IgD-negative memory B cell (primary cell): Measurements from ENCODE around the gene NTSR1. TPM values are rescaled to one million over a fixed set of nuclear protein-coding genes. Genes with fewer than 3 reads are reported as not detected.

ENCODE experiments used
- H3K27ac Mint-ChIP-seq, 3 donors: one replicate each; pipeline ENCODE4 v1.8.0; 2020 to 2022; ENCODE audit warnings: mild to moderate bottlenecking in 3 of 3, mixed read lengths in 3 of 3, moderate library complexity in 1 of 3
- H3K27me3 Mint-ChIP-seq: one replicate; pipeline ENCODE4 v1.8.0; 2021; ENCODE audit warnings: mixed read lengths
- H3K36me3 Mint-ChIP-seq: one replicate; pipeline ENCODE4 v1.8.0; 2020; ENCODE audit warnings: mild to moderate bottlenecking, mixed read lengths
- H3K4me1 Mint-ChIP-seq, 3 donors: one replicate each; pipeline ENCODE4 v1.8.0; 2020 to 2022; ENCODE audit warnings: mixed read lengths in 3 of 3, mild to moderate bottlenecking in 1 of 3
- H3K4me3 Mint-ChIP-seq, 4 donors: one replicate each; pipeline ENCODE4 v1.8.0; 2020 to 2022; ENCODE audit warnings: mild to moderate bottlenecking in 4 of 4, mixed read lengths in 4 of 4, moderate library complexity in 3 of 4
- H3K9me3 Mint-ChIP-seq, 3 donors: one replicate each; pipeline ENCODE4 v1.8.0; 2020 to 2021; ENCODE audit warnings: mixed read lengths in 3 of 3, mild to moderate bottlenecking in 1 of 3
- polyA plus RNA-seq: library from polyadenylated mRNA; unstranded; fragments of 300-500 nt; fragmentation: Illumina TruSeq; gene quantifications from one replicate; pipeline ENCODE4 v1.2.3, GENCODE V29; 2021

The NTSR1 gene
- polyA plus RNA-seq, 1 donor from 2014 or later: not detected

DNA sequence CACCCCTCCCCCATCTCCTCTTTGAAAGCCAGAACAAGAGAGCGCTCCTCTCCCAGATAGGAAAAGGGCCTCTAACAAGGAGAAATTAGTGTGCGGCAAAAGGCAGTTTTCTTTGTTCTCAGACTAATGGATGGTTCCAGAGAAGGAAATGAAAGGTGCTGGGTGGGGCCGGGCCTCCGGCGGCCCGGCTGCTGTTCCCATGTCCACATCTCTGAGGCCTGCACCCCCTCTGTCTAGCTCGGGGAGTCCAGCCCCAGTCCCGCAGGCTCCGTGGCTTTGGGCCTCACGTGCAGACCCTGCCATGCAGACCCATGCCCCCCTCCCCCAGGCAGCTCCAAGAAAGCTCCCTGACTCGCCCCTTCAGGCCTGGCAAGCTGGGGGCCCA is 51.8 kb downstream of the NTSR1 start:
- Mint-ChIP-seq H3K9me3 (no peaks in the 10 kb centered on the region), H3K27ac (no peak overlapping the region), H3K4me3 (no peak overlapping the region), H3K36me3 (no peaks in the 10 kb centered on the region), H3K4me1 (no peaks in the 10 kb centered on the region), H3K27me3 (peaks cover 17% of the 10 kb centered on the region)

DNA sequence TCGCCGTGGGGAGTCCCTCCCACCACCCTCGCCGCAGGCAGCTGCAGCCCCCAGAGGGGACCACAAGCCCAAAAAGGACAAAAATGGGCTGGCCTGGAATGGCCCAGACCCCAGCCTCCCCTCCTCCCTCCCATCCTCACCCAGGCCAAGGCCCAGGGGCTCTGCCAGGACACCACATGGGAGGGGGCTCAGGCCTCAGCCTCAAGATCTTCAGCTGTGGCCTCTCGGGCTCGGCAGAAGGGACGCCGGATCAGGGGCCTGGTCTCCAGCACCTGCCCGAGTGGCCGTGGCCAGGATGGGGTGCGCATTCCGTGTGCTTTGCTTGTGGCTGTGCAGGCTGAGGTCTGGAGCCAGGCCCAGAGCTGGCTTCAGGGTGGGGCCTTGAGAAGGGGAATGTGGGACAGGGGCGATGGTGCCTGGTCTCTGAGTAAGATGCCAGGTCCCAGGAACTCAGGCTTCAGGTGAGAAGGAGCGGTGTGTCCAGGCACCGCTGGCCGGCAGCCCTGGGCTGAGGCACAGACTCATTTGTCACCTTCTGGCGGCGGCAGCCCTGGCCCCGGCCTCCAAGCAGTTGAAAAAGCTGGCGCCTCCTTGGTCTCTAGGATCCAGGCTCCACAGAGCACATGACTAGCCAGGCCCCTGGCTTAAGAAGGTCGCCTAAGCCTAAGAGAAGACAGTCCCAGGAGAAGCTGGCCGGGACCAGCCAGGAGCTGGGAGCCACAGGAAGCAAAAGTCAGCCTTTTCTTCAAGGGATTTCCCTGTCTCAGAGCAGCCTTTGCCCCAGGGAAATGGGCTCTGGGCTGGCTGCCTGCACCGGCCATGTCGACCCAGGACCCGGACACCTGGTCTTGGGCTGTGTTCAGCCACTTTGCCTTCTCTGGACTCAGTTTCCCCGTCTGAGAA is 52.5 kb downstream of the NTSR1 start:
- Mint-ChIP-seq H3K4me1 (no peaks in the 10 kb centered on the region), H3K36me3 (no peaks in the 10 kb centered on the region), H3K4me3 (no peak overlapping the region), H3K9me3 (no peaks in the 10 kb centered on the region), H3K27ac (no peak overlapping the region), H3K27me3 (peaks cover 17% of the 10 kb centered on the region)

GRCh38 chr20:62761759-62762131 is 53.1 kb downstream of the NTSR1 start:
- no peaks in the 10 kb centered on the region for H3K36me3 Mint-ChIP-seq

DNA sequence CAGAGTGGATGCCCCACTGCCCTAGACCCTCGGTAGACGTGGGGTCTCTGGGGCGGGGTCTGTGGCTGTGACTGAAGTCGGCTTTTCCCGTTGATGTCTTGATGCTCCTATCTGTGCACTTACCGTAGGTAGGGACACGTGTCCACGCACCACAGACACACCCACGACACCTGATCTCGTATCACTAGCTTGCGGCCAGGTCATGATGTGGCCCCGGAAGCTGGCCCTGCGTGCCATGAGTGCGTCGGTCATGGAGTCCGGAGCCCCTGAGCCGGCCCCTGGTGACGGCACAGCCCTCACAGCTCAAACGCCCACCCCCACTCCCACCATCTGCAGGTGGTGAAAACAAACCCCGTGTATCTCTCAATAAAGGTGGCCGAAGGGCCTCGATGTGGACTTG is 53.7 kb downstream of the NTSR1 start:
- Mint-ChIP-seq H3K9me3 (no peaks in the 10 kb centered on the region), H3K36me3 (no peaks in the 10 kb centered on the region), H3K27me3 (peaks cover 16% of the 10 kb centered on the region), H3K4me1 (peaks cover 0 to 2% (median 0%) of the 10 kb centered on the region in 3 donors), H3K4me3 (no peak overlapping the region), H3K27ac (no peak overlapping the region)

More at GRCh38 chr20:62761759-62762131, 53.1 kb downstream of the NTSR1 start:
- Mint-ChIP-seq H3K4me1 (no peaks in the 10 kb centered on the region), H3K27me3 (peaks cover 19% of the 10 kb centered on the region), H3K9me3 (no peaks in the 10 kb centered on the region), H3K4me3 (no peak overlapping the region), H3K27ac (no peak overlapping the region)

DNA sequence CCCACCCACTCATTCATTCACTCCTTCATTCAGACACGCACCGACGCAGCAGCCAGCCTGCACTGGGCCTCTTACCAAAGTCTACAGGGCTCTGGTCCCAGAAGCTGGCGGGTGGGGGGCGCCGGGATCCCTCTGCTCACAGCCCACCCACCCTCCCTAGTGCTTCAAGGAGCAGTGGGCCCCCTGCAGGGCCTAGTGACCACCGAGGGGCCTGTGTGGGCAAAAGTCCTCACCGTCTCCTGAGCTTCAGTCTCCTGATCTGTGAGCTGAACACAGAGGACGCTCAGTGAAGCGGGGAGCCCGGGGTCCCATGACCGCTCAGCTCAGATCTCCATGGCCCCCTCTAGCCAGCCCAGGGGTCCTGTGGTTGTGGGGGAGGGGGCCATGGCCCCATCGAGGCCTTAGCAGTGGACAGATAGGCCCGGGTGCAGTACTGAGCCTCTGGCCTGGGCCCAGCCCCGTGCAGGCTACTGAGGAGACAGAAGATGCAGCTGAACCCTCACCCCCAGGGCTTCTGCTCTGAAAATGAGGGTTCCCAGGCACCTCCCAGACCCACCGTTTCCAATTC is 54.2 kb downstream of the NTSR1 start:
- H3K27me3 Mint-ChIP-seq: peaks cover 16% of the 10 kb centered on the region
- H3K4me3 Mint-ChIP-seq: no peak overlapping the region
- H3K9me3 Mint-ChIP-seq: no peaks in the 10 kb centered on the region
- peaks cover 0 to 2% (median 0%) of the 10 kb centered on the region in 3 donors for H3K4me1 Mint-ChIP-seq
- no peaks in the 10 kb centered on the region for H3K36me3 Mint-ChIP-seq
- H3K27ac Mint-ChIP-seq: no peak overlapping the region

- H3K27ac Mint-ChIP-seq: no peak overlapping the region
- H3K27me3 Mint-ChIP-seq: peaks cover 14% of the 10 kb centered on the region
- H3K4me3 Mint-ChIP-seq: no peak overlapping the region
- peaks cover 0 to 2% (median 0%) of the 10 kb centered on the region in 3 donors for H3K4me1 Mint-ChIP-seq
- no peaks in the 10 kb centered on the region for H3K9me3 Mint-ChIP-seq
- no peaks in the 10 kb centered on the region for H3K36me3 Mint-ChIP-seq
These were observed 54.8 kb downstream of the NTSR1 start for GRCh38 chr20:62763404-62763803.

DNA sequence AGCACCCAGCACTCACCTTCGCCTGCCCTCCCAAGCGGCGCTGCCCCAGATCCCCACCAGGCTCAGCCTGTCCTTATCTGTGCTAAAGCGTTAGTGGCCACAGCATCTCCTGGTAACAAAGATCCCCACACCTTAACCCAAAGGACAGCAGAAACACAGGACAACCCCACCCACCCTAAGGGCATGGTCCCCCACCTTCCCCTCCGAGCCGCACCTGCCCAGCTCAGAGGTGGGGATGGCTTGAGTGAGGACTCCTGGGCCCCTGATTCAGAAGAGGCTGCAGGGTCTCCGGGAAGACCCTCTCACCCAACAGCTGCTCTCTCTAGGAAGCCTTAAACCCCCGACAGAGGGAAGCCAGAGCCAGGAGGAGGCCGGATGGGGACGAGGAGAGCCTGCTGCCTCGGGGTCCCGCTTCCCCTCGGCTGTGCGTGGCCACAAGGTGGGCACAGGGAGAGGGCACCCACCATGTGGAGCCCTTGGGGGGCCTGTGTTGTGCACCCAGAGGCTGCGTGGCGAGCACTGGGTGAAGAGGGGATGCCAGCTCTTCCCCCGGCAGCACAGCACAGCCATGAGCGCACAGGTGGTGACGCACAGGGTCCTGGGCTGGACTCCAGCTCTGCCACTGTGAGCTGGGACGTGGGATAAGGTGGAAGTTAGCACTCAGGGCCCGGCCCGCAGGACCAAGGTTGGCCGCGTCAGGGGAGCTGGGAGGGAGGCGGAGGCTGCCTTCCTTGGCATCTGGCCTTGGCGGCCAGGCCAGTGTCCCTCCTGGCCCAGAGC is 55.7 kb downstream of the NTSR1 start:
- Mint-ChIP-seq H3K27ac (peak overlapping the region in 1 of 3 donors; percentile 71), H3K4me1 (peaks cover 0 to 2% (median 0%) of the 10 kb centered on the region in 3 donors), H3K9me3 (no peaks in the 10 kb centered on the region), H3K36me3 (no peaks in the 10 kb centered on the region), H3K27me3 (peaks cover 9% of the 10 kb centered on the region), H3K4me3 (no peak overlapping the region)

DNA sequence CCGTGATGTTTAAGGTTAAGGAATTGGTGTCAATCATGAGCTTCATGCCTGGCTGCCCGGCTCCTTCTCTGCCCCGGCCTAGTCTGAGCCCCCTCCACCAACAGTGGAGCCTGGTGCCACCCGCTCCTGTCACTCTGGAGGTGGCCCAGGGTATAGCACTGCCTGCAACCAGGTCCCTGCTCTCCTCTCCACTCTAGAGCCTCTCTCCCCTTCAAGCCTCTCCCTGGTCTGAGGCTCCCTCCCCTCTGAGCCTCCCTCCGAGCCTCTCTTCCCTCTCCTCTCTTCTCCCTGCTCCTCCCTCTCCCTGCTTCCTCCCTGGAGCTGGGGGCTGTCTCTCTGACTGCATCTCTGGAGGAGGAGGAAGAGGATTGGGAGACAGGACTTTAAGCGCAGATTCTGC is 56.4 kb downstream of the NTSR1 start:
- H3K4me3 Mint-ChIP-seq: no peak overlapping the region
- no peaks in the 10 kb centered on the region for H3K9me3 Mint-ChIP-seq
- no peak overlapping the region for H3K27ac Mint-ChIP-seq
- H3K4me1 Mint-ChIP-seq: peaks cover 0 to 2% (median 0%) of the 10 kb centered on the region in 3 donors
- H3K27me3 Mint-ChIP-seq: peaks cover 8% of the 10 kb centered on the region
- no peaks in the 10 kb centered on the region for H3K36me3 Mint-ChIP-seq

GRCh38 chr20:62765432-62766070 is 56.9 kb downstream of the NTSR1 start:
- no peak overlapping the region for H3K27ac Mint-ChIP-seq
- peaks cover 8% of the 10 kb centered on the region for H3K27me3 Mint-ChIP-seq
- no peak overlapping the region for H3K4me3 Mint-ChIP-seq
- H3K36me3 Mint-ChIP-seq: no peaks in the 10 kb centered on the region
- no peaks in the 10 kb centered on the region for H3K9me3 Mint-ChIP-seq
- H3K4me1 Mint-ChIP-seq: peaks cover 0 to 2% (median 0%) of the 10 kb centered on the region in 3 donors

GRCh38 chr20:62766071-62766450 is 57.4 kb downstream of the NTSR1 start:
- Mint-ChIP-seq H3K4me1 (peaks cover 0 to 2% (median 0%) of the 10 kb centered on the region in 3 donors), H3K4me3 (no peak overlapping the region)

GRCh38 chr20:62766716-62767115 is 58.1 kb downstream of the NTSR1 start:
- H3K27ac Mint-ChIP-seq: no peak overlapping the region
- H3K36me3 Mint-ChIP-seq: no peaks in the 10 kb centered on the region
- H3K4me3 Mint-ChIP-seq: no peak overlapping the region
- H3K4me1 Mint-ChIP-seq: peaks cover 0 to 2% (median 0%) of the 10 kb centered on the region in 3 donors
- H3K27me3 Mint-ChIP-seq: peaks cover 8% of the 10 kb centered on the region
- H3K9me3 Mint-ChIP-seq: no peaks in the 10 kb centered on the region

More at GRCh38 chr20:62766071-62766450, 57.4 kb downstream of the NTSR1 start:
- Mint-ChIP-seq H3K36me3 (no peaks in the 10 kb centered on the region), H3K27me3 (peaks cover 8% of the 10 kb centered on the region), H3K27ac (no peak overlapping the region), H3K9me3 (no peaks in the 10 kb centered on the region)

- H3K36me3 Mint-ChIP-seq: no peaks in the 10 kb centered on the region
- no peaks in the 10 kb centered on the region for H3K9me3 Mint-ChIP-seq
- peaks cover 0 to 2% (median 0%) of the 10 kb centered on the region in 3 donors for H3K4me1 Mint-ChIP-seq
- H3K27me3 Mint-ChIP-seq: peaks cover 6% of the 10 kb centered on the region
- H3K4me3 Mint-ChIP-seq: peak overlapping the region in 1 of 4 donors; percentile 75
- H3K27ac Mint-ChIP-seq: no peak overlapping the region
These were observed 59.6 kb downstream of the NTSR1 start for GRCh38 chr20:62768234-62768546.

GRCh38 chr20:62768551-62769287 is 60.1 kb downstream of the NTSR1 start:
- Mint-ChIP-seq H3K36me3 (no peaks in the 10 kb centered on the region), H3K9me3 (no peaks in the 10 kb centered on the region), H3K27ac (peak overlapping the region in 1 of 3 donors; percentile 25), H3K27me3 (peaks cover 2% of the 10 kb centered on the region), H3K4me1 (peaks cover 0 to 2% (median 0%) of the 10 kb centered on the region in 3 donors), H3K4me3 (peak overlapping the region in 1 of 4 donors; percentile 56)

- H3K4me1 Mint-ChIP-seq: peaks cover 0 to 2% (median 2%) of the 10 kb centered on the region in 3 donors
- no peak overlapping the region for H3K4me3 Mint-ChIP-seq
- no peak overlapping the region for H3K27ac Mint-ChIP-seq
- no peaks in the 10 kb centered on the region for H3K36me3 Mint-ChIP-seq
- no peaks in the 10 kb centered on the region for H3K9me3 Mint-ChIP-seq
- H3K27me3 Mint-ChIP-seq: peaks cover 2% of the 10 kb centered on the region
These were observed 60.9 kb downstream of the NTSR1 start for GRCh38 chr20:62769346-62770071.
